Parathyroid adenoma (tissue), 2 donors: ENCODE data around the gene MATCAP1.

Experiments
- H2AFZ ChIP-seq: fragments of 300-600 bp; sonication (generic); one replicate; pipeline ENCODE4 v1.7.0; 2017; ENCODE audit warnings: antibody characterized with exemption, mild to moderate bottlenecking
- H3K27ac ChIP-seq: fragments of 300-600 bp; sonication (generic); one replicate; pipeline ENCODE4 v1.7.0; 2017
- H3K27me3 ChIP-seq: fragments of 300-600 bp; sonication (generic); one replicate; pipeline ENCODE4 v1.7.0; 2017; ENCODE audit warnings: low read length; ENCODE audit not compliant: control insufficient read depth, insufficient read depth
- H3K36me3 ChIP-seq: fragments of 300-600 bp; sonication (generic); one replicate; pipeline ENCODE4 v1.7.0; 2017; ENCODE audit warnings: low read length; ENCODE audit not compliant: control insufficient read depth, insufficient read depth
- H3K4me1 ChIP-seq: fragments of 300-600 bp; sonication (generic); one replicate; pipeline ENCODE4 v1.7.0; 2017; ENCODE audit warnings: control low read depth
- H3K4me2 ChIP-seq: fragments of 300-600 bp; sonication (generic); one replicate; pipeline ENCODE4 v1.7.0; 2017; ENCODE audit warnings: low read length
- H3K4me3 ChIP-seq: fragments of 300-600 bp; sonication (generic); one replicate; pipeline ENCODE4 v1.7.0; 2017; ENCODE audit warnings: low read depth, low read length
- H3K79me2 ChIP-seq: fragments of 300-600 bp; sonication (generic); one replicate; pipeline ENCODE4 v1.7.0; 2017; ENCODE audit warnings: control low read depth
- H3K9ac ChIP-seq: fragments of 300-600 bp; sonication (generic); one replicate; pipeline ENCODE4 v1.7.0; 2017; ENCODE audit warnings: mild to moderate bottlenecking
- H3K9me3 ChIP-seq: fragments of 300-600 bp; sonication (generic); one replicate; pipeline ENCODE4 v1.7.0; 2017; ENCODE audit warnings: low read length; ENCODE audit not compliant: control insufficient read depth
- TF ChIP-seq, protein P1 (sequence below): fragments of 300-600 bp; sonication (generic); IDR thresholded peaks from one replicate; pipeline ENCODE4 v1.7.0; 2017; ENCODE audit warnings: antibody characterized with exemption, mild to moderate bottlenecking
- donor health status: primary hyperparathyroidism.

MATCAP1 gene

GRCh38 chr16:67167588-67167987, 16.2 kb downstream of the MATCAP1 start:
- TF ChIP-seq, protein P1, sequence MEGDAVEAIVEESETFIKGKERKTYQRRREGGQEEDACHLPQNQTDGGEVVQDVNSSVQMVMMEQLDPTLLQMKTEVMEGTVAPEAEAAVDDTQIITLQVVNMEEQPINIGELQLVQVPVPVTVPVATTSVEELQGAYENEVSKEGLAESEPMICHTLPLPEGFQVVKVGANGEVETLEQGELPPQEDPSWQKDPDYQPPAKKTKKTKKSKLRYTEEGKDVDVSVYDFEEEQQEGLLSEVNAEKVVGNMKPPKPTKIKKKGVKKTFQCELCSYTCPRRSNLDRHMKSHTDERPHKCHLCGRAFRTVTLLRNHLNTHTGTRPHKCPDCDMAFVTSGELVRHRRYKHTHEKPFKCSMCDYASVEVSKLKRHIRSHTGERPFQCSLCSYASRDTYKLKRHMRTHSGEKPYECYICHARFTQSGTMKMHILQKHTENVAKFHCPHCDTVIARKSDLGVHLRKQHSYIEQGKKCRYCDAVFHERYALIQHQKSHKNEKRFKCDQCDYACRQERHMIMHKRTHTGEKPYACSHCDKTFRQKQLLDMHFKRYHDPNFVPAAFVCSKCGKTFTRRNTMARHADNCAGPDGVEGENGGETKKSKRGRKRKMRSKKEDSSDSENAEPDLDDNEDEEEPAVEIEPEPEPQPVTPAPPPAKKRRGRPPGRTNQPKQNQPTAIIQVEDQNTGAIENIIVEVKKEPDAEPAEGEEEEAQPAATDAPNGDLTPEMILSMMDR = no peak
- no peak overlapping the region for H2AFZ ChIP-seq
- no peaks in the 10 kb centered on the region for H3K36me3 ChIP-seq
- H3K4me2 ChIP-seq = no peak overlapping the region
- no peaks in the 10 kb centered on the region for H3K9me3 ChIP-seq
- H3K27ac ChIP-seq = no peak overlapping the region
- H3K27me3 ChIP-seq = no peaks in the 10 kb centered on the region
- no peaks in the 10 kb centered on the region for H3K79me2 ChIP-seq
- H3K4me1 ChIP-seq = peaks cover 22% of the 10 kb centered on the region
- H3K4me3 ChIP-seq = no peak overlapping the region
- H3K9ac ChIP-seq = no peak overlapping the region

DNA sequence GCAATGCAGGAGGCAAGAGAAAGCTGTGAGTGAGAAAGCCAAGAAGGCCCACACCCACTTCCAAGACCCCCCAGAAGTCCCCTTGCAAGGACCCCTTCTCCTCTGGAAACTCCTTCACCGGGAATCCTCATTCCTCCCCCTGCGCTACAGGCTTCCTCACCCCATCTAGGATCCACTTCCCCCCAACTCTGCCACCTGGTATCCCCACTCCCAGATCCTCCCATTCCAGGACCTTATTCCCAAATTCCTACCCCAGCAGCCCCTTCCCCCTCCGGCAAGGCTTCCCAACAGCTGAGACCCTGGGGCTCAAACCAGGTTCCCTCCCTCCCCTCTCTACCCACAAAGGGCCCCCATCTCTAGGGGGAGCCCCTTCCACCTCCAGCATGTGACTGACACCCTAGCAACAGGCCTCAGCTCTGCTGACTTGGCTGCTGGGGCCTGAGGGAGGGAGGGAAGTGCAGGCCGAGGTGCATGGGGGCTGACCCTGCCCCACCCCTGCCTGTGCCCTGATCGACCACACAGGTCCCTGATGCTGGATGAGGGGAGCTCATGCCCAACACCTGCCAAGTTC, 17.1 kb downstream of the MATCAP1 start:
- no peaks in the 10 kb centered on the region for H3K36me3 ChIP-seq
- H2AFZ ChIP-seq = no peak overlapping the region
- H3K79me2 ChIP-seq = no peaks in the 10 kb centered on the region
- TF ChIP-seq, protein P1 = no peak
- H3K9ac ChIP-seq = no peak overlapping the region
- no peak overlapping the region for H3K4me2 ChIP-seq
- H3K4me1 ChIP-seq = peaks cover 22% of the 10 kb centered on the region
- H3K9me3 ChIP-seq = no peaks in the 10 kb centered on the region
- no peak overlapping the region for H3K4me3 ChIP-seq
- no peak overlapping the region for H3K27ac ChIP-seq
- H3K27me3 ChIP-seq = no peaks in the 10 kb centered on the region

DNA sequence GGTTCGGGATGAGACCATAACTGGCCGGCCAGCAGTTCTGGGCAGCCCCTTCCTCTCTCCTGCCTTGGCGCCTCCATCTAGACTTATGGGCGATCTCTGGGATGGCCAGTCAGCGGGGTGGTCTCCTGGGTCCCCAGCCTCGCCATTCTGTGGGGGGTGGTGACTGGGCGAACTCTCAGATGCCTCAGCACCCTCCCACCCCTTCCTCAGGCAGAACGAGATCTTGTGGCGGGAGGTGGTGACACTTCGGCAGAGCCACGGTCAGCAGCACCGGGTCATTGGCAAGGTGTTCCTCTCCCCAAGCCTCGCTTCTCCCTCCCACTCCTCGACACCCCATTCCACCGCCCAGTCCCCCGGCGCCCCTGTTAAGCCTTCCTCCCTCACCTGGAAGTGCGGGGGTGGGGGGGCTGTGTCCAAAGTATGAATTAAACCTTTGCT, 17.6 kb downstream of the MATCAP1 start:
- no peak overlapping the region for H2AFZ ChIP-seq
- H3K9ac ChIP-seq = no peak overlapping the region
- no peaks in the 10 kb centered on the region for H3K79me2 ChIP-seq
- H3K36me3 ChIP-seq = no peaks in the 10 kb centered on the region
- peaks cover 24% of the 10 kb centered on the region for H3K4me1 ChIP-seq
- no peak overlapping the region for H3K4me2 ChIP-seq
- H3K27me3 ChIP-seq = no peaks in the 10 kb centered on the region
- TF ChIP-seq, protein P1 = no peak
- H3K9me3 ChIP-seq = no peaks in the 10 kb centered on the region
- H3K4me3 ChIP-seq = no peak overlapping the region
- H3K27ac ChIP-seq = no peak overlapping the region

DNA sequence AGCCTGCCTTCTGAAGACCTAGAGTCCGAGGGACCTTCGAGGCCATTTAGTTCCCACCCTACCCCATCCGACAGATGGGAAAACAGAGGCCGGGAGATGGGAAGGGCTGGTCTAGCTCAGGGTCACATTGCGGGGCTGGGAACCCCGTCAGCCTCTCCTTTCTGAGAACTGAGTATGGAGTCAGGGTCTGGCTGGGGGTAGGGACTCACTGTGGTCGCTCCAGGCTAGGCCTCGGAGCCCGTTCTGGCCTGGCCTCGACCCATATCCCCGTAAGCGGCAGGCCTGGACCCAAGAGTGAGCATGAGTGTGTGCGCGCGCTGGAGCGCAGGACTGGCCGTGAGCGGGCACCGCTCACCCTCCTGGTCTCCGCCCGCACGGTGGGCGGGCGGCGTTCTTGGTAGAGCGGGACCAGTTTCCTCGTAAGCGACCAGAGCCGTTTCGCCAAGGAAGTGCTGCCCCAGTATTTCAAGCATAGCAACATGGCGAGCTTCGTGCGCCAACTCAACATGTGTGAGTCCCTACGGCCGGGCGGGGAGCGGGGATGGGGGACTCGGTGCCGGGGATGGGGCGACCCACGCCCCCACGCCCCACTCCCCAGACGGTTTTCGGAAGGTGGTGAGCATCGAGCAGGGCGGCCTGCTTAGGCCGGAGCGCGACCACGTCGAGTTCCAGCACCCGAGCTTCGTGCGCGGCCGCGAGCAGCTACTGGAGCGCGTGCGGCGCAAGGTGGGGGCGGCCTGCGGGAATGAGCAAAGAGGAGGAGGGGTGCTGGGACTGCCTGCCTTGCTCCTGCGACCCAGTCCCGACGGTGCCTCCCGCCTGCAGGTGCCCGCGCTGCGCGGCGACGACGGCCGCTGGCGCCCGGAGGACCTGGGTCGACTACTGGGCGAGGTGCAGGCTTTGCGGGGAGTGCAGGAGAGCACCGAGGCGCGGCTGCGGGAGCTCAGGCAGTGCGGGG, 18.4 kb downstream of the MATCAP1 start:
- Histone ChIP-seq H3K9ac (no peak overlapping the region), H3K4me2 (peak overlapping the region; percentile 81), H2AFZ (peak overlapping the region; percentile 73), H3K4me1 (peaks cover 20% of the 10 kb centered on the region), H3K36me3 (no peaks in the 10 kb centered on the region), H3K9me3 (no peaks in the 10 kb centered on the region), H3K79me2 (no peaks in the 10 kb centered on the region), H3K27me3 (no peaks in the 10 kb centered on the region), H3K4me3 (peak overlapping the region; percentile 75), H3K27ac (peak overlapping the region; percentile 52)
- TF ChIP-seq, protein P1 = no peak
